OCI-LY3 (cell line): ENCODE measurements around the gene ROBO2.

Source experiments
- H2AFZ ChIP-seq: fragments of 200-600, 300-600 bp; shearing (Covaris generic); 2 replicates; pipeline ENCODE4 v1.6.0; 2014; ENCODE audit warnings: antibody characterized with exemption, low read depth, low read length
- H3K27ac ChIP-seq: fragments of 200-600, 300-600 bp; sonication (generic); 2 replicates; pipeline ENCODE4 v1.5.1; 2014; ENCODE audit warnings: mild to moderate bottlenecking, low read length, moderate library complexity, mixed read lengths
- H3K27me3 ChIP-seq: fragments of 200-600, 300-600 bp; sonication (generic); 2 replicates; pipeline ENCODE4 v1.6.1; 2014; ENCODE audit warnings: low read depth, low read length, mixed read lengths
- H3K36me3 ChIP-seq: fragments of 200-600, 300-600 bp; sonication (generic); replicated peaks from 2 replicates; pipeline ENCODE3; 2014; ENCODE audit warnings: low read depth, low read length, mixed read lengths
- H3K4me1 ChIP-seq: fragments of 300-600, 200-600 bp; sonication (generic); 2 replicates; pipeline ENCODE4 v1.6.1; 2014; ENCODE audit warnings: low read length, mixed read lengths
- H3K4me2 ChIP-seq: fragments of 200-600, 300-600 bp; sonication (generic); 2 replicates; pipeline ENCODE4 v1.6.1; 2014; ENCODE audit warnings: low read length, mixed read lengths
- H3K4me3 ChIP-seq: fragments of 300-600, 200-600 bp; sonication (generic); 2 replicates; pipeline ENCODE4 v1.5.1; 2014; ENCODE audit warnings: antibody characterized with exemption, mild to moderate bottlenecking, low read length, moderate library complexity
- H3K79me2 ChIP-seq: fragments of 300-600, 200-600 bp; shearing (Covaris generic); 2 replicates; pipeline ENCODE4 v1.6.1; 2014; ENCODE audit warnings: mild to moderate bottlenecking, low read length, mixed read lengths
- H3K9ac ChIP-seq: fragments of 300-600, 200-600 bp; shearing (Covaris generic); 2 replicates; pipeline ENCODE4 v1.6.0; 2014; ENCODE audit warnings: mild to moderate bottlenecking, low read length, moderate library complexity
- H3K9me3 ChIP-seq: fragments of 200-600, 300-600 bp; shearing (Covaris generic); 2 replicates; pipeline ENCODE4 v1.6.1; 2014; ENCODE audit warnings: low read length, mixed read lengths; ENCODE audit not compliant: insufficient read depth
- H4K20me1 ChIP-seq: fragments of 200-600, 300-600 bp; sonication (generic); 2 replicates; pipeline ENCODE4 v1.6.1; 2016; ENCODE audit warnings: low read length, mixed read lengths; ENCODE audit not compliant: insufficient read depth
- CTCF ChIP-seq: fragments of 200-600, 300-600 bp; sonication (generic); IDR thresholded peaks from 2 replicates; pipeline ENCODE4 v1.5.1; 2014; ENCODE audit warnings: antibody characterized with exemption, low read length, low read depth
- EZH2phosphoT487 ChIP-seq: fragments of 200-600 bp; shearing (Covaris generic); IDR thresholded peaks from 2 replicates; pipeline ENCODE4 v1.6.1; 2018; ENCODE audit warnings: antibody characterized with exemption, mixed run types, low read depth

Gene ROBO2

GRCh38 chr3:76997733-76998132, 42.2 kb upstream of the ROBO2 start:
- Histone ChIP-seq H3K36me3 (no peaks in the 10 kb centered on the region), H3K4me1 (peaks cover 12% of the 10 kb centered on the region), H3K27me3 (no peaks in the 10 kb centered on the region), H3K27ac (no peak overlapping the region), H3K4me2 (no peak overlapping the region), H4K20me1 (no peaks in the 10 kb centered on the region), H3K4me3 (no peak overlapping the region), H3K9me3 (no peaks in the 10 kb centered on the region), H2AFZ (no peak overlapping the region), H3K79me2 (no peaks in the 10 kb centered on the region), H3K9ac (no peak overlapping the region)
- TF ChIP-seq CTCF (no peak), EZH2phosphoT487 (no peak)

GRCh38 chr3:76998555-76998954, 41.3 kb upstream of the ROBO2 start:
- Histone ChIP-seq H3K4me2 (no peak overlapping the region), H2AFZ (no peak overlapping the region), H3K4me3 (no peak overlapping the region), H3K36me3 (no peaks in the 10 kb centered on the region), H3K9ac (no peak overlapping the region), H3K4me1 (peaks cover 12% of the 10 kb centered on the region), H3K27ac (no peak overlapping the region), H3K27me3 (no peaks in the 10 kb centered on the region), H3K9me3 (no peaks in the 10 kb centered on the region), H3K79me2 (no peaks in the 10 kb centered on the region), H4K20me1 (no peaks in the 10 kb centered on the region)
- TF ChIP-seq CTCF: no peak
- TF ChIP-seq EZH2phosphoT487: no peak

- Histone ChIP-seq H2AFZ (0 out of 2 replicates have a peak overlapping the region, but pooled peaks have one; percentile 7), H3K4me3 (no peak overlapping the region), H3K9me3 (no peaks in the 10 kb centered on the region), H3K36me3 (no peaks in the 10 kb centered on the region), H3K4me1 (peaks cover 12% of the 10 kb centered on the region), H3K27ac (no peak overlapping the region), H3K9ac (no peak overlapping the region), H3K79me2 (no peaks in the 10 kb centered on the region), H3K4me2 (peak overlapping the region; percentile 36), H3K27me3 (no peaks in the 10 kb centered on the region), H4K20me1 (no peaks in the 10 kb centered on the region)
- TF ChIP-seq EZH2phosphoT487 (no peak), CTCF (no peak)
Observed at GRCh38 chr3:77001062-77001701, 38.7 kb upstream of the ROBO2 start.

GRCh38 chr3:77014226-77014625, 25.7 kb upstream of the ROBO2 start:
- Histone ChIP-seq H3K4me2 (no peak overlapping the region), H3K79me2 (no peaks in the 10 kb centered on the region), H3K27ac (no peak overlapping the region), H3K9me3 (peaks cover 4% of the 10 kb centered on the region; the same call in 1 of the 2 replicates), H3K36me3 (no peaks in the 10 kb centered on the region), H3K4me1 (no peaks in the 10 kb centered on the region), H2AFZ (no peak overlapping the region), H3K9ac (no peak overlapping the region), H3K27me3 (no peaks in the 10 kb centered on the region), H4K20me1 (no peaks in the 10 kb centered on the region), H3K4me3 (no peak overlapping the region)
- TF ChIP-seq CTCF (no peak), EZH2phosphoT487 (no peak)
